Glutamatergic neuron (in vitro differentiated cells): Measurements from ENCODE around the gene H1-8. TPM values are rescaled to one million over a fixed set of nuclear protein-coding genes. Genes with fewer than 3 reads are reported as not detected.

ENCODE experiments used
- DNase-seq: peaks from one replicate; pipeline ENCODE4 v3.0.0; 2022
- H3K27ac Mint-ChIP-seq: one replicate; pipeline ENCODE4 v1.8.0; 2020; ENCODE audit warnings: mild to moderate bottlenecking, mixed read lengths, inconsistent platforms; ENCODE audit not compliant: unreplicated experiment
- H3K27me3 Mint-ChIP-seq: one replicate; pipeline ENCODE4 v1.8.0; 2020; ENCODE audit warnings: mild to moderate bottlenecking, moderate library complexity, mixed read lengths, inconsistent platforms; ENCODE audit not compliant: unreplicated experiment
- H3K36me3 Mint-ChIP-seq: one replicate; pipeline ENCODE4 v1.8.0; 2020; ENCODE audit warnings: mild to moderate bottlenecking, mixed read lengths, inconsistent platforms; ENCODE audit not compliant: unreplicated experiment
- H3K4me1 Mint-ChIP-seq: one replicate; pipeline ENCODE4 v1.8.0; 2020; ENCODE audit warnings: mild to moderate bottlenecking, low read depth, mixed read lengths, inconsistent platforms; ENCODE audit not compliant: unreplicated experiment
- H3K4me3 Mint-ChIP-seq: one replicate; pipeline ENCODE4 v1.8.0; 2020; ENCODE audit warnings: mild to moderate bottlenecking, mixed read lengths, inconsistent platforms; ENCODE audit not compliant: unreplicated experiment
- H3K9me3 Mint-ChIP-seq: one replicate; pipeline ENCODE4 v1.8.0; 2020; ENCODE audit warnings: mild to moderate bottlenecking, moderate library complexity, mixed read lengths, inconsistent platforms; ENCODE audit not compliant: unreplicated experiment
- CTCF ChIP-seq: fragments of 200-600 bp; sonication (generic); IDR thresholded peaks from one replicate; pipeline ENCODE4 v1.5.0; 2021; ENCODE audit not compliant: partially characterized antibody, unreplicated experiment
- total RNA-seq: library from RNA; stranded (reverse); fragmentation: NEBNext Ultra II Directional; extraction: Animal tissue kit (Norgen Biotek cat#: 25700); gene quantifications from one replicate; pipeline ENCODE4 v1.2.1, GENCODE V29; 2021; ENCODE audit not compliant: unreplicated experiment

H1-8 gene
- total RNA-seq, 1 donor from 2014 or later, result not detected

- Mint-ChIP-seq H3K36me3 (no peaks in the 10 kb centered on the region), H3K27me3 (peaks cover 6% of the 10 kb centered on the region), H3K9me3 (peaks cover 8% of the 10 kb centered on the region), H3K27ac (no peak overlapping the region), H3K4me3 (no peak overlapping the region), H3K4me1 (peaks cover 8% of the 10 kb centered on the region)
- DNase-seq, result no peak
- no peak for TF ChIP-seq CTCF
Measured at GRCh38 chr3:129536374-129536667, 6.7 kb upstream of the H1-8 start.

GRCh38 chr3:129536804-129537203 lies 6.2 kb upstream of the H1-8 start:
- H3K36me3 Mint-ChIP-seq, result no peaks in the 10 kb centered on the region
- peaks cover 3% of the 10 kb centered on the region for H3K27me3 Mint-ChIP-seq
- no peak overlapping the region for H3K27ac Mint-ChIP-seq
- no peak overlapping the region for H3K4me3 Mint-ChIP-seq
- peaks cover 8% of the 10 kb centered on the region for H3K9me3 Mint-ChIP-seq
- peaks cover 8% of the 10 kb centered on the region for H3K4me1 Mint-ChIP-seq
- DNase-seq, result no peak
- no peak for TF ChIP-seq CTCF

GRCh38 chr3:129539206-129539605 lies 3.8 kb upstream of the H1-8 start:
- Mint-ChIP-seq H3K4me3 (no peak overlapping the region), H3K27ac (no peak overlapping the region), H3K4me1 (peaks cover 8% of the 10 kb centered on the region), H3K9me3 (peaks cover 5% of the 10 kb centered on the region), H3K36me3 (no peaks in the 10 kb centered on the region), H3K27me3 (peaks cover 2% of the 10 kb centered on the region)
- no peak for DNase-seq
- TF ChIP-seq CTCF, result no peak

GRCh38 chr3:129540776-129541516 lies 2.0 kb upstream of the H1-8 start:
- TF ChIP-seq CTCF, result no peak
- Mint-ChIP-seq H3K9me3 (peaks cover 5% of the 10 kb centered on the region), H3K4me3 (no peak overlapping the region), H3K27me3 (peaks cover 2% of the 10 kb centered on the region), H3K27ac (no peak overlapping the region), H3K4me1 (peaks cover 6% of the 10 kb centered on the region), H3K36me3 (no peaks in the 10 kb centered on the region)
- DNase-seq, result no peak

- no peak for TF ChIP-seq CTCF
- no peaks in the 10 kb centered on the region for H3K36me3 Mint-ChIP-seq
- no peak for DNase-seq
- H3K4me1 Mint-ChIP-seq, result peaks cover 4% of the 10 kb centered on the region
- H3K4me3 Mint-ChIP-seq, result no peak overlapping the region
- H3K27me3 Mint-ChIP-seq, result peaks cover 2% of the 10 kb centered on the region
- peaks cover 5% of the 10 kb centered on the region for H3K9me3 Mint-ChIP-seq
- no peak overlapping the region for H3K27ac Mint-ChIP-seq
Measured at GRCh38 chr3:129542747-129543146, 228 bp upstream of the H1-8 start.
